ENCODE results near the gene TUNAR. TPM values are rescaled to one million over a fixed set of nuclear protein-coding genes. Genes with fewer than 3 reads are reported as not detected.

The TUNAR gene
- total RNA-seq, 1 experiment from 2014 or later: not detected

Other genes with a start within 250 kb of the TUNAR start
- gene TCL1B, start 190.4 kb upstream of the TUNAR start, total RNA-seq (2021): not detected in 2 replicates
- not detected in 2 replicates for gene TCL1A, start 162.7 kb upstream of the TUNAR start, total RNA-seq (2021)
- not detected in 2 replicates for gene C14orf132, start 162.5 kb downstream of the TUNAR start, total RNA-seq (2021)

Data from PC-9 (cell line).